ENCODE measurements around the gene SCN5A. TPM values are rescaled to one million over a fixed set of nuclear protein-coding genes. Genes with fewer than 3 reads are reported as not detected.

SCN5A gene
- total and polyA plus RNA-seq, 2 experiments from 2014 or later, result 10.2 to 10.6 TPM

DNA sequence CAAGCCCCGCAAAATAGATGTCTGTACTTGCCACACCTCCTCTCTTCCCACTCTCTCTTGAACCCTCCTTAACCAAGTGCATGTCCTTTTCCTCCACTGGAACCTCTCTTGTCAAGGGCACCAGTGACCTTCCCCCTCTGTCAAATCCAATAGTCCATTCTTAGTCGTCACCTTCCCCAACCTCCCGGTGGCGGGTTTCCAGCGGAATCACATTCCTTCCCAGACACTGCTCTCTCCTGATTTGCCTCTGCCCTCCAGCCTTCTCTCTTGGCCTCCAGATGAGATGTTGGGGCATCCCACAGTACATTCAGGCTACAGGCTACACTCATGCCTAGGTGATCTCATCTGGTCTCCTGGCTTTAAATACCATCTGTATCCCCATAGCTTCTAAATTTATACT is 31.1 kb downstream of the SCN5A start (continued):
- TF ChIP-seq ETS1 (IDR thresholded peaks at IDR 0.05) (no peak), NANOG (IDR thresholded peaks at IDR 0.05; ENCODE audit: borderline replicate concordance) (no peak), POLR2AphosphoS5 (IDR thresholded peaks at IDR 0.05; ENCODE audit: low read depth) (no peak), JUNB (IDR thresholded peaks at IDR 0.05; ENCODE audit: unreplicated experiment) (no peak), EZH2 (IDR thresholded peaks at IDR 0.05; ENCODE audit: low read depth, unreplicated experiment) (no peak), CREB1 (CRISPR knock-in tag; IDR thresholded peaks at IDR 0.05; ENCODE audit: low read depth) (no peak), ZNF114 (CRISPR knock-in tag; IDR thresholded peaks at IDR 0.05) (no peak)
- TF ChIP-seq, protein P1, sequence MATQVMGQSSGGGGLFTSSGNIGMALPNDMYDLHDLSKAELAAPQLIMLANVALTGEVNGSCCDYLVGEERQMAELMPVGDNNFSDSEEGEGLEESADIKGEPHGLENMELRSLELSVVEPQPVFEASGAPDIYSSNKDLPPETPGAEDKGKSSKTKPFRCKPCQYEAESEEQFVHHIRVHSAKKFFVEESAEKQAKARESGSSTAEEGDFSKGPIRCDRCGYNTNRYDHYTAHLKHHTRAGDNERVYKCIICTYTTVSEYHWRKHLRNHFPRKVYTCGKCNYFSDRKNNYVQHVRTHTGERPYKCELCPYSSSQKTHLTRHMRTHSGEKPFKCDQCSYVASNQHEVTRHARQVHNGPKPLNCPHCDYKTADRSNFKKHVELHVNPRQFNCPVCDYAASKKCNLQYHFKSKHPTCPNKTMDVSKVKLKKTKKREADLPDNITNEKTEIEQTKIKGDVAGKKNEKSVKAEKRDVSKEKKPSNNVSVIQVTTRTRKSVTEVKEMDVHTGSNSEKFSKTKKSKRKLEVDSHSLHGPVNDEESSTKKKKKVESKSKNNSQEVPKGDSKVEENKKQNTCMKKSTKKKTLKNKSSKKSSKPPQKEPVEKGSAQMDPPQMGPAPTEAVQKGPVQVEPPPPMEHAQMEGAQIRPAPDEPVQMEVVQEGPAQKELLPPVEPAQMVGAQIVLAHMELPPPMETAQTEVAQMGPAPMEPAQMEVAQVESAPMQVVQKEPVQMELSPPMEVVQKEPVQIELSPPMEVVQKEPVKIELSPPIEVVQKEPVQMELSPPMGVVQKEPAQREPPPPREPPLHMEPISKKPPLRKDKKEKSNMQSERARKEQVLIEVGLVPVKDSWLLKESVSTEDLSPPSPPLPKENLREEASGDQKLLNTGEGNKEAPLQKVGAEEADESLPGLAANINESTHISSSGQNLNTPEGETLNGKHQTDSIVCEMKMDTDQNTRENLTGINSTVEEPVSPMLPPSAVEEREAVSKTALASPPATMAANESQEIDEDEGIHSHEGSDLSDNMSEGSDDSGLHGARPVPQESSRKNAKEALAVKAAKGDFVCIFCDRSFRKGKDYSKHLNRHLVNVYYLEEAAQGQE (IDR thresholded peaks at IDR 0.05; ENCODE audit: unreplicated experiment), result no peak

DNA sequence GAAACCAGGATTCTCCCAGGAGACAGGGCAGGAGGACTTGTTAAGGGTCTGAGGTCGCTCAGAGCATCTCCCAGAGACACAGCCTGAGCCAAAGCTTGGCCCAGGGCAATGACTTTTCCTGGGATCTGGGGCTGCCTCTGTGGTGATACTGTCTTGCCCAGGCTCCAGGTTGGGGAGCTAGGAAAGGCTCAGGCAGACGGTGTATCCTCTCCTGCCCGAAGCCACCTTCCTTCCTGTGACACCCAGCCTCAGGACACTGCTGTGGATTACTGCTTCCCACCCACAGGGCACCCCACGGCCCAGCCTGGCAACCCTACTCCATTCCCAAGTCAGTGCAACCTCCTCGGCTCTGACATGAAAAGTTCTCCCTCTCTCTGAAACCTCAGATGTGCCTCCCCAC is 31.9 kb downstream of the SCN5A start:
- H3K4me1 Mint-ChIP-seq, result peaks cover 11% of the 10 kb centered on the region; the same call in 2 of the 3 replicates
- Histone ChIP-seq H2AFZ (no peak overlapping the region), H3K79me2 (replicated peaks; ENCODE audit: insufficient read depth) (no peaks in the 10 kb centered on the region), H3K9me2 (ENCODE audit: insufficient read depth) (0 out of 2 replicates have a peak, but pooled peaks cover 2% of the 10 kb centered on the region), H4K20me1 (replicated peaks; ENCODE audit: insufficient read depth) (no peaks in the 10 kb centered on the region), H3F3A (replicated peaks; ENCODE audit: low read depth) (no peaks in the 10 kb centered on the region), H3K4me2 (no peak overlapping the region), H3K4me1 (ENCODE audit: insufficient read depth) (no peaks in the 10 kb centered on the region), H3K4me3 (no peak overlapping the region), H3K36me3 (ENCODE audit: insufficient read depth) (no peaks in the 10 kb centered on the region), H3K27ac (ENCODE audit: low read depth) (no peak overlapping the region), H3K27me3 (ENCODE audit: insufficient read depth) (no peaks in the 10 kb centered on the region)
- H3K36me3 Mint-ChIP-seq (ENCODE audit: low read depth), result peaks cover 3% of the 10 kb centered on the region; the same call in 2 of the 3 replicates
- no peak overlapping the region for H3K27ac Mint-ChIP-seq
- no peak overlapping the region for H3K4me3 Mint-ChIP-seq
- DNase-seq (ENCODE audit: low spot score) (no peak), ATAC-seq (no peak)
- no peak for TF ChIP-seq NANOG (IDR thresholded peaks at IDR 0.05; ENCODE audit: borderline replicate concordance)
- TF ChIP-seq EZH2phosphoT487 (IDR thresholded peaks at IDR 0.05; ENCODE audit: unreplicated experiment), result no peak
- no peak for TF ChIP-seq ETS1 (IDR thresholded peaks at IDR 0.05)
- TF ChIP-seq CREB1 (CRISPR knock-in tag; IDR thresholded peaks at IDR 0.05; ENCODE audit: low read depth), result no peak
- no peak for TF ChIP-seq ZNF114 (CRISPR knock-in tag; IDR thresholded peaks at IDR 0.05)
- TF ChIP-seq, protein P1 (IDR thresholded peaks at IDR 0.05; ENCODE audit: unreplicated experiment), result no peak
- no peak for TF ChIP-seq POLR2AphosphoS5 (IDR thresholded peaks at IDR 0.05; ENCODE audit: low read depth)
- H3K27me3 Mint-ChIP-seq (ENCODE audit: insufficient read depth, low read depth, poor library complexity), result peaks cover 3% of the 10 kb centered on the region
- H3K9me3 Mint-ChIP-seq, result no peaks in the 10 kb centered on the region
